GM23338 (cell line): ENCODE results near the gene TM7SF2. TPM values are rescaled to one million over a fixed set of nuclear protein-coding genes. Genes with fewer than 3 reads are reported as not detected.

Experiments used
- ATAC-seq: fragments of 200-7000 bp; cut with Tn5 transposase; 3 replicates; pipeline ENCODE4 v1.9.1; 2020
- DNase-seq: peaks from one replicate; pipeline ENCODE4 v3.0.0-alpha.2; 2015; ENCODE audit warnings: low spot score
- H2AFZ ChIP-seq: fragments of 200-600 bp; sonication (generic); 2 replicates; pipeline ENCODE4 v1.8.0; 2016; ENCODE audit warnings: antibody characterized with exemption, mild to moderate bottlenecking, moderate library complexity
- H3F3A ChIP-seq: fragments of 200-600 bp; sonication (generic); replicated peaks from 2 replicates; pipeline ENCODE4 v1.8.0; 2017; ENCODE audit warnings: antibody characterized with exemption, mixed run types, low read depth
- H3K27ac ChIP-seq: fragments of 200-600 bp; sonication (generic); 2 replicates; pipeline ENCODE4 v1.6.1; 2016; ENCODE audit warnings: low read depth
- H3K27me3 ChIP-seq: fragments of 200-600 bp; sonication (generic); 2 replicates; pipeline ENCODE4 v1.8.0; 2016; ENCODE audit warnings: mild to moderate bottlenecking, mixed run types, moderate library complexity; ENCODE audit not compliant: insufficient read depth
- H3K36me3 ChIP-seq: fragments of 200-600 bp; sonication (generic); 2 replicates; pipeline ENCODE4 v1.8.0; 2016; ENCODE audit warnings: mild to moderate bottlenecking; ENCODE audit not compliant: insufficient read depth
- H3K4me1 ChIP-seq: fragments of 200-600 bp; sonication (generic); 2 replicates; pipeline ENCODE4 v1.8.0; 2016; ENCODE audit warnings: mild to moderate bottlenecking, moderate library complexity; ENCODE audit not compliant: insufficient read depth
- H3K4me2 ChIP-seq: fragments of 200-600 bp; sonication (generic); 2 replicates; pipeline ENCODE4 v1.7.1; 2017; ENCODE audit warnings: mixed run types
- H3K4me3 ChIP-seq: fragments of 200-600 bp; sonication (generic); 2 replicates; pipeline ENCODE4 v1.6.1; 2016; ENCODE audit warnings: mixed run types
- H3K79me2 ChIP-seq: fragments of 200-600 bp; sonication (generic); replicated peaks from 2 replicates; pipeline ENCODE4 v1.8.0; 2017; ENCODE audit warnings: mild to moderate bottlenecking; ENCODE audit not compliant: insufficient read depth
- H3K9me2 ChIP-seq: fragments of 200-600 bp; sonication (generic); 2 replicates; pipeline ENCODE4 v1.8.0; 2017; ENCODE audit not compliant: insufficient read depth
- H4K20me1 ChIP-seq: fragments of 200-600 bp; sonication (generic); replicated peaks from 2 replicates; pipeline ENCODE4 v1.8.0; 2017; ENCODE audit warnings: mild to moderate bottlenecking; ENCODE audit not compliant: insufficient read depth
- H3K27ac Mint-ChIP-seq: 2 replicates; pipeline ENCODE4 v1.8.0; 2020; ENCODE audit warnings: inconsistent platforms, mild to moderate bottlenecking, moderate library complexity, mixed read lengths
- H3K27me3 Mint-ChIP-seq: 3 replicates; pipeline ENCODE4 v1.8.0; 2022; ENCODE audit warnings: low read depth, mild to moderate bottlenecking, moderate library complexity, mixed read lengths, inconsistent platforms; ENCODE audit not compliant: insufficient read depth, poor library complexity
- H3K36me3 Mint-ChIP-seq: 3 replicates; pipeline ENCODE4 v1.8.0; 2021; ENCODE audit warnings: low read depth, mild to moderate bottlenecking, inconsistent platforms, moderate library complexity, mixed read lengths
- H3K4me1 Mint-ChIP-seq: 3 replicates; pipeline ENCODE4 v1.8.0; 2020; ENCODE audit warnings: mild to moderate bottlenecking, inconsistent platforms, mixed read lengths
- H3K4me3 Mint-ChIP-seq: 3 replicates; pipeline ENCODE4 v1.8.0; 2021; ENCODE audit warnings: moderate library complexity, mild to moderate bottlenecking, inconsistent platforms, mixed read lengths
- H3K9me3 Mint-ChIP-seq: 3 replicates; pipeline ENCODE4 v1.8.0; 2020; ENCODE audit warnings: moderate library complexity, mild to moderate bottlenecking, inconsistent platforms, mixed read lengths
- CREB1 ChIP-seq: fragments of 250-450 bp; sonication (Bioruptor Pico); IDR thresholded peaks from 2 replicates; pipeline ENCODE4 v1.5.0; 2020; ENCODE audit warnings: low read depth, mild to moderate bottlenecking, moderate library complexity
- CTCF ChIP-seq, 2 experiments: fragments of 200-600 bp in 1 of 2; sonication (generic) in 1 of 2; conservative IDR thresholded peaks; 2 replicates each; pipeline versions ENCODE4 v1.5.1 to v1.6.1; 2016 to 2017; ENCODE audit warnings: antibody characterized with exemption in 2 of 2, low read depth in 2 of 2, mild to moderate bottlenecking in 2 of 2, moderate library complexity in 1 of 2
- ETS1 ChIP-seq: IDR thresholded peaks from 2 replicates; pipeline ENCODE4 v1.6.1; 2016; ENCODE audit warnings: antibody characterized with exemption
- EZH2 ChIP-seq: fragments of 200-600 bp; sonication (generic); IDR thresholded peaks from one replicate; pipeline ENCODE4 v1.8.0; 2017; ENCODE audit warnings: antibody characterized with exemption, mild to moderate bottlenecking, low read depth; ENCODE audit not compliant: unreplicated experiment
- NANOG ChIP-seq: IDR thresholded peaks from 2 replicates; pipeline ENCODE4 v1.6.1; 2016; ENCODE audit warnings: antibody characterized with exemption, borderline replicate concordance
- REST ChIP-seq: IDR thresholded peaks from one replicate; pipeline ENCODE4 v1.6.1; 2018; ENCODE audit warnings: antibody characterized with exemption; ENCODE audit not compliant: unreplicated experiment
- STAT1 ChIP-seq: IDR thresholded peaks from one replicate; pipeline ENCODE4 v1.6.1; 2016; ENCODE audit warnings: antibody characterized with exemption; ENCODE audit not compliant: unreplicated experiment
- ZNF114 ChIP-seq: fragments of 250-450 bp; sonication (Bioruptor Pico); IDR thresholded peaks from 2 replicates; pipeline ENCODE4 v1.5.0; 2020; ENCODE audit warnings: mild to moderate bottlenecking, moderate library complexity
- ZNF331 ChIP-seq: fragments of 250-450 bp; sonication (Bioruptor Pico); IDR thresholded peaks from 2 replicates; pipeline ENCODE4 v1.5.0; 2020; ENCODE audit warnings: low read depth, mild to moderate bottlenecking, moderate library complexity
- polyA plus RNA-seq: library from polyadenylated mRNA; unstranded; fragments of >200 nt; fragmentation: Nextera tagmentation; extraction: Ambion mirVana; gene quantifications from 2 replicates; pipeline ENCODE4 v1.2.1, GENCODE V29; 2016
- total RNA-seq: library from RNA; depleted of rRNA; stranded (reverse); fragments of >200 nt; shearing (Covaris generic); gene quantifications from 2 replicates; pipeline ENCODE4 v1.2.3, GENCODE V29; 2014

The TM7SF2 gene
- total and polyA plus RNA-seq, 2 experiments from 2014 or later, result 43.5 to 82.3 TPM

GRCh38 chr11:65071907-65072630, 39.6 kb upstream of the TM7SF2 start:
- no peak overlapping the region for H3K4me3 Mint-ChIP-seq
- Histone ChIP-seq H3K36me3 (no peaks in the 10 kb centered on the region), H4K20me1 (peaks cover under 1% of the 10 kb centered on the region), H3F3A (no peaks in the 10 kb centered on the region), H3K4me1 (peaks cover 5% of the 10 kb centered on the region), H3K27me3 (no peaks in the 10 kb centered on the region), H3K9me2 (no peaks in the 10 kb centered on the region), H2AFZ (no peak overlapping the region), H3K4me3 (no peak overlapping the region), H3K4me2 (no peak overlapping the region), H3K79me2 (peaks cover 2% of the 10 kb centered on the region; the same call in 1 of the 2 replicates), H3K27ac (no peak overlapping the region)
- H3K27ac Mint-ChIP-seq, result no peak overlapping the region
- no peaks in the 10 kb centered on the region for H3K9me3 Mint-ChIP-seq
- ATAC-seq, result no peak
- DNase-seq, result no peak
- peaks cover 17% of the 10 kb centered on the region for H3K36me3 Mint-ChIP-seq
- peaks cover 15% of the 10 kb centered on the region for H3K4me1 Mint-ChIP-seq
- H3K27me3 Mint-ChIP-seq, result peaks cover 15% of the 10 kb centered on the region
- TF ChIP-seq ETS1, result no peak
- TF ChIP-seq STAT1, result no peak
- no peak for TF ChIP-seq REST
- no peak for TF ChIP-seq ZNF331 (CRISPR knock-in tag)
- no peak for TF ChIP-seq CREB1 (CRISPR knock-in tag)
- TF ChIP-seq ZNF114 (CRISPR knock-in tag), result no peak
- TF ChIP-seq NANOG, result no peak
- no peak for TF ChIP-seq CTCF (conservative IDR thresholded peaks at IDR 0.05; ENCODE audit: low read depth in 2 of 2)
- TF ChIP-seq EZH2, result no peak
